ENCODE measurements around the gene WDR44. TPM values are rescaled to one million over a fixed set of nuclear protein-coding genes. Genes with fewer than 3 reads are reported as not detected.
A peak's percentile ranks its signal among the peaks of the same experiment; 100 is the strongest.
"Not testable (repeated sequence)": the region's sequence is repeated elsewhere in the genome, so short reads cannot be mapped to it uniquely, and the experiment has no call there.

WDR44 gene
- total RNA-seq, 1 experiment from 2014 or later, result 26.3 TPM

GRCh38 chrX:118474586-118474985 is 128.7 kb downstream of the WDR44 start:
- no peaks in the 10 kb centered on the region for H3K9me3 ChIP-seq (replicated peaks)
- H3K27me3 ChIP-seq (replicated peaks), result no peaks in the 10 kb centered on the region
- no peaks in the 10 kb centered on the region for H3K4me1 ChIP-seq (replicated peaks)
- no peak overlapping the region for H3K27ac ChIP-seq
- no peak overlapping the region for H3K4me3 ChIP-seq
- DNase-seq (ENCODE audit: low read depth in 1 of 2, low spot score in 2 of 2), result no peak
- H3K36me3 ChIP-seq, result no peaks in the 10 kb centered on the region

- no peak for DNase-seq (ENCODE audit: low read depth in 1 of 2, low spot score in 2 of 2)
- no peaks in the 10 kb centered on the region for H3K27me3 ChIP-seq (replicated peaks)
- H3K4me3 ChIP-seq, result no peak overlapping the region
- H3K9me3 ChIP-seq (replicated peaks), result no peaks in the 10 kb centered on the region
- no peaks in the 10 kb centered on the region for H3K4me1 ChIP-seq (replicated peaks)
- H3K27ac ChIP-seq, result no peak overlapping the region
- H3K36me3 ChIP-seq, result no peaks in the 10 kb centered on the region
These were observed 130.0 kb downstream of the WDR44 start for GRCh38 chrX:118475903-118476302.

- no peak overlapping the region for H3K4me3 ChIP-seq
- no peaks in the 10 kb centered on the region for H3K27me3 ChIP-seq (replicated peaks)
- no peaks in the 10 kb centered on the region for H3K4me1 ChIP-seq (replicated peaks)
- H3K36me3 ChIP-seq, result no peaks in the 10 kb centered on the region
- H3K27ac ChIP-seq, result no peak overlapping the region
- DNase-seq (ENCODE audit: low read depth in 1 of 2, low spot score in 2 of 2), result no peak
- no peaks in the 10 kb centered on the region for H3K9me3 ChIP-seq (replicated peaks)
These were observed 134.3 kb downstream of the WDR44 start for GRCh38 chrX:118480172-118480571.

- not testable (repeated sequence) for H3K27me3 ChIP-seq (replicated peaks); H3K4me1 ChIP-seq (replicated peaks); H3K27ac ChIP-seq; H3K9me3 ChIP-seq (replicated peaks); H3K36me3 ChIP-seq; DNase-seq (ENCODE audit: low read depth in 1 of 2, low spot score in 2 of 2); H3K4me3 ChIP-seq
These were observed 136.5 kb downstream of the WDR44 start for GRCh38 chrX:118482384-118482783.

DNA sequence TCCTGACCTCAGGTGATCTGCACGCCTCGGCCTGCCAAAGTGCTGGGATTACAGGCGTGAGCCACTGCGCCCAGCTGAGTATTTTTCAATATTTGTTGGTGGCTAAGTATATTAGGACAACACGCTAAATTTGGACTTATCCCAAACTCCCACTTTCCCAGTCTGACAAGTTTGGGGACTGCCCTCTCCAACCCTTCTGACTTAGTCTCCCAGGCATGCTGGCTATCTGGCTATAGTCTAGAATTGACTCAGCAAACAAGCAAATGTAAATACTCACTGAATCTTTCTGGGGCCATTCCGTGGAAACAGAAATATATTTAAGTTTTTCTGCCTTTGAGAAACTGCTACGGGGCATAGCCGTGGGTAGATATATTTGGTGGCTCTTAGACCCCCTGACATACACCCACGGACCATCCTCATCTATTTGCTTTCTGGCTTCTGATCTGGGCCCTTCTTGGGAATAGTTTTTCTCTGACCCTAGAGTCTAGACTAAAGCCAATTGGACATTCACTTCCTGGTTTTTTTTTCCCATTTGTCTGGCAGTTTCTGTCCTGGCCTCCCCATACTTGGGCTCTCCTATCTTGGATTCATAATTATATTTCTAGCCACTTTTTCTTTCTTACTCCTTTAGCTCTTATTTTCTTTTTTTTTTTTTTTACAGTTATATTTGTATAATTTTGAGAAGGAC is 138.5 kb downstream of the WDR44 start:
- no peaks in the 10 kb centered on the region for H3K4me1 ChIP-seq (replicated peaks)
- no peak overlapping the region for H3K4me3 ChIP-seq
- H3K9me3 ChIP-seq (replicated peaks), result no peaks in the 10 kb centered on the region
- H3K36me3 ChIP-seq, result no peaks in the 10 kb centered on the region
- H3K27ac ChIP-seq, result no peak overlapping the region
- no peak for DNase-seq (ENCODE audit: low read depth in 1 of 2, low spot score in 2 of 2)
- H3K27me3 ChIP-seq (replicated peaks), result no peaks in the 10 kb centered on the region

DNA sequence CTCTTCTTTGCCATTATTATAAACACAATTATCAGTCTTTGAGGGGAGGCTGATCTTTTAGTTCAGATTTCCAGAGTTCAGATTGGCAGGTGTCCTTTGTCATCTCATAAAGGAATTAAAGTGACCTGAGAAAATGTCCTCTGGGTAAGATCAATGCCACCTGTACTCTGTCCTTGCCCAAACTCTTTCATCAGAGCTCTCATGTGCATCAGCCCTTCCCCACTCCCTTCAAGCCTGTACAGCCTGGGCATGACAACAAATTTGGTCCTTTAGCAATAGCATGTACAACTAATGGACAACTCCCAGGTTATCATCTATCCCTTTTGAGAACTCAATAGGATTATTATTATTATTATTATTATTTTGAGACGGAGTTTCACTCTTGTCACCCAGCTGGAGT is 140.8 kb downstream of the WDR44 start:
- H3K4me3 ChIP-seq; H3K9me3 ChIP-seq (replicated peaks); DNase-seq (ENCODE audit: low read depth in 1 of 2, low spot score in 2 of 2); H3K27ac ChIP-seq; H3K4me1 ChIP-seq (replicated peaks); H3K36me3 ChIP-seq; H3K27me3 ChIP-seq (replicated peaks): not testable (repeated sequence)

GRCh38 chrX:118493016-118493415 is 147.1 kb downstream of the WDR44 start:
- no peak overlapping the region for H3K4me3 ChIP-seq
- no peak for DNase-seq (ENCODE audit: low read depth in 1 of 2, low spot score in 2 of 2)
- no peaks in the 10 kb centered on the region for H3K27me3 ChIP-seq (replicated peaks)
- no peaks in the 10 kb centered on the region for H3K9me3 ChIP-seq (replicated peaks)
- no peak overlapping the region for H3K27ac ChIP-seq
- no peaks in the 10 kb centered on the region; the same call in 1 of the 2 replicates for H3K36me3 ChIP-seq
- H3K4me1 ChIP-seq (replicated peaks), result peaks cover 4% of the 10 kb centered on the region; the same call in 1 of the 2 replicates

GRCh38 chrX:118493653-118494297 is 147.9 kb downstream of the WDR44 start:
- no peak overlapping the region for H3K4me3 ChIP-seq
- H3K9me3 ChIP-seq (replicated peaks), result no peaks in the 10 kb centered on the region
- H3K27me3 ChIP-seq (replicated peaks), result no peaks in the 10 kb centered on the region
- H3K36me3 ChIP-seq, result no peaks in the 10 kb centered on the region; the same call in 1 of the 2 replicates
- H3K27ac ChIP-seq, result no peak overlapping the region
- no peak for DNase-seq (ENCODE audit: low read depth in 1 of 2, low spot score in 2 of 2)
- H3K4me1 ChIP-seq (replicated peaks), result peaks cover 4% of the 10 kb centered on the region; the same call in 1 of the 2 replicates

DNA sequence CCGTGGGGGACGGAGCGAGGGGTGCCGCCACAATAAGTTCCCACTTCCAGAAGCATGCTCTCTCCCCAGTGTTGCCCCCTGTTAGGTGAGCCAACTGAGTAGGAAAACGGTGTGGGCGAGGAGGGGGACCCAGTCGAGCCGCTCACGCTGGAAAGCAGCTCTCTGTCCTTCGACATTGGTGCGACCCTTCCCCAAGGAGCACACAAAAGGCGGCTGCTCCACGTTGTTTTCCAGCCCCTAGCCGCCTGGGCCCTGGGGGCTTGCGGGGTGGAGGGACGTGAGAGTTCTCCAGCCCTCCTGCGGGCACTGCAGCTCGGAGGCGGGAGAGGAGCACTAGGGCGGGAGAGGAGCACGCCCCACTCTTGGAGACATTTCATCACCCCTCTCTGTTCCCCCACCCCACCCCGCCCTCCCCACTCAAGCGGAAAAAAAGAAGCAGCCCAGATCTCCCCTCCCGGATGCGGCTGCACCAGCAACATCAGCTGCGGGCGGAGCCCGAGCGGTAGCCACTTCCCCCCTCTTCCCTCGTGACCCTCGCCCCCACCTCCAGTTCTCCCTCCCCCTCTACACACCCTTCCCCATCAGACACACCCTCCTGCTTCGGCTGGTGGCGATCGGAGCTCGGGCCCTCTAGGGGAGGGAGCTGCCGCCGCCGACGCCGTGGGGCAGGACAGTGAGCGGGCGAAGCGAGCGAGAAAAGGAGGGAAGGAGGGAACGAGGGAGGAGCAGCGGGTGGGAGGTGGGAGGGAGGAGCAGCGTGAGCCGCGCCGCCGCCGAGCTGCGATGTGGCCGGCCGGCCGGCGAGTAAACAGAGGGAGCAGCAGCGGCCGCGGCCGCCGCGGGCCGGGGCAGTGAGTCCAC is 149.4 kb downstream of the WDR44 start, which contains the start of gene DOCK11:
DOCK11 (plus strand) TSS at position 755 of the 861 bp plus-strand sequence. CDS start 157 bp downstream, outside the sequence.
- H3K27ac ChIP-seq, result no peak within 1 kb of the TSS

DNA sequence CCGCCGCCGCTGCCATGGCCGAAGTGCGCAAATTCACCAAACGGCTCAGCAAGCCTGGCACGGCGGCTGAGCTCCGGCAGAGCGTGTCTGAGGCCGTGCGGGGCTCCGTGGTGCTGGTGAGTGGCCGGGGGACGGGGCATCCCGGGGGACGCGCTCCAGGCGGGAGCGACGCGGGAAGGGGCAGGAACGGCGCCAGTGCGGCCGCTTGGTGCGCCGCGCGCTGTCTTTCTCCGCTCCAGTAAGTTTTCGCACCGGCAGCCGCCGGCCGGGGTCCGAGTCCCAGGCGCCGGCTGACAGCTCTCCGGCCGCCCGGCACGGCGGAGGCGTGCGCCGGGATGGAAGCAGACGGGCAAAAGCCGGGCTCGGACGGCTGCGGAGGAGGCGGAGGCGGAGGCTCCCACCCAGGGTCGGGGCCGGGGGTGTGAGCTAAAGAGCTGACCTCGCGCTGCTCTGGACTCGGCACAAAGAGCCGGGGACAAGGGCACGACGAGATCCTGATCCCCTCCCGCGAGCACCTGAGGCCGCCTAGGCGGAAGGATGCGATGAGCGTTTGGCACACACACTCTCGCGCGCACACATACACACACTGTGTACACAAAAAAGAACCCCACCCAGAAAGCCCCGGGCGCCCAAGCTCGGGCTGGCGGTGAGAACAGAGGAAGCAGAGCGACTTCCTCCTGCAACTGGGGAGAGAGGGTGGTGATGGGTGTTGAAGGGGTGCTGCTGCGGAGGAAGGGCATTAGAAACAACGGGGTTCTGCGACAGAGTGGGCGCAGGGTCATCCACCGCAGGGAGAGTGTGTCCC is 150.3 kb downstream of the WDR44 start:
- Histone ChIP-seq H3K4me1 (replicated peaks) (peaks cover 4% of the 10 kb centered on the region; the same call in 1 of the 2 replicates), H3K27me3 (replicated peaks) (no peaks in the 10 kb centered on the region), H3K27ac (no peak overlapping the region), H3K9me3 (replicated peaks) (no peaks in the 10 kb centered on the region), H3K36me3 (no peaks in the 10 kb centered on the region; the same call in 1 of the 2 replicates), H3K4me3 (peak overlapping the region; percentile 74)
- peak; percentile 41 to 46 for DNase-seq (ENCODE audit: low read depth in 1 of 2, low spot score in 2 of 2)

More for the DNA sequence above, 149.4 kb downstream of the WDR44 start, which contains the start of gene DOCK11:
- peak; percentile 66 to 81 for DNase-seq (ENCODE audit: low read depth in 1 of 2, low spot score in 2 of 2)
- H3K36me3 ChIP-seq, result no peaks in the 10 kb centered on the region; the same call in 1 of the 2 replicates
- peak within 1 kb of the TSS; percentile 74 for H3K4me3 ChIP-seq
- H3K9me3 ChIP-seq (replicated peaks), result no peaks in the 10 kb centered on the region
- peaks cover 4% of the 10 kb centered on the region; the same call in 1 of the 2 replicates for H3K4me1 ChIP-seq (replicated peaks)
- no peaks in the 10 kb centered on the region for H3K27me3 ChIP-seq (replicated peaks)

DNA sequence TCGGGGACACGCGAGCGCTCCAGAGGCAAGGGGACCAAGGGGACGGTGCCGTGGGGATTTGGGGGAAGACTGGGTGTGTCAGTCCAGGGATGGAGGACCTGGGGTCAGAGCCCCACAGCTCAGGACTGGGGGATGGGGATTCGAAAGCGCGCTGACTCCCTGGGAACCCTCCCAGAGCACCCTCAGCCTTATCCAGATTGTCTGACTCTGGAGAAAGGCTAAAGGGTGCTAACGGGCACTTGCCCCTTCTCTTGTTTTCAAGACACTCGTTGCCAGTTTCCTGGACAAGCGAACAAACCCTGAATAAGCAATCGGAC is 150.8 kb downstream of the WDR44 start:
- Histone ChIP-seq H3K27me3 (replicated peaks) (no peaks in the 10 kb centered on the region), H3K4me1 (replicated peaks) (peaks cover 4% of the 10 kb centered on the region; the same call in 1 of the 2 replicates), H3K36me3 (no peaks in the 10 kb centered on the region; the same call in 1 of the 2 replicates), H3K27ac (no peak overlapping the region), H3K9me3 (replicated peaks) (no peaks in the 10 kb centered on the region), H3K4me3 (peak overlapping the region; percentile 74)
- DNase-seq (ENCODE audit: low read depth in 1 of 2, low spot score in 2 of 2), result no peak

- no peaks in the 10 kb centered on the region; the same call in 1 of the 2 replicates for H3K36me3 ChIP-seq
- H3K27me3 ChIP-seq (replicated peaks), result no peaks in the 10 kb centered on the region
- peak overlapping the region; percentile 74 for H3K4me3 ChIP-seq
- no peak overlapping the region for H3K27ac ChIP-seq
- DNase-seq (ENCODE audit: low read depth in 1 of 2, low spot score in 2 of 2), result no peak
- H3K4me1 ChIP-seq (replicated peaks), result peaks cover 4% of the 10 kb centered on the region; the same call in 1 of the 2 replicates
- no peaks in the 10 kb centered on the region for H3K9me3 ChIP-seq (replicated peaks)
These were observed 151.4 kb downstream of the WDR44 start for GRCh38 chrX:118497180-118497818.
